Measurements from ENCODE around the gene ZNF407. TPM values are rescaled to one million over a fixed set of nuclear protein-coding genes. Genes with fewer than 3 reads are reported as not detected.

ZNF407 gene
- total RNA-seq, 1 donor from 2014 or later = 20.1 TPM

DNA sequence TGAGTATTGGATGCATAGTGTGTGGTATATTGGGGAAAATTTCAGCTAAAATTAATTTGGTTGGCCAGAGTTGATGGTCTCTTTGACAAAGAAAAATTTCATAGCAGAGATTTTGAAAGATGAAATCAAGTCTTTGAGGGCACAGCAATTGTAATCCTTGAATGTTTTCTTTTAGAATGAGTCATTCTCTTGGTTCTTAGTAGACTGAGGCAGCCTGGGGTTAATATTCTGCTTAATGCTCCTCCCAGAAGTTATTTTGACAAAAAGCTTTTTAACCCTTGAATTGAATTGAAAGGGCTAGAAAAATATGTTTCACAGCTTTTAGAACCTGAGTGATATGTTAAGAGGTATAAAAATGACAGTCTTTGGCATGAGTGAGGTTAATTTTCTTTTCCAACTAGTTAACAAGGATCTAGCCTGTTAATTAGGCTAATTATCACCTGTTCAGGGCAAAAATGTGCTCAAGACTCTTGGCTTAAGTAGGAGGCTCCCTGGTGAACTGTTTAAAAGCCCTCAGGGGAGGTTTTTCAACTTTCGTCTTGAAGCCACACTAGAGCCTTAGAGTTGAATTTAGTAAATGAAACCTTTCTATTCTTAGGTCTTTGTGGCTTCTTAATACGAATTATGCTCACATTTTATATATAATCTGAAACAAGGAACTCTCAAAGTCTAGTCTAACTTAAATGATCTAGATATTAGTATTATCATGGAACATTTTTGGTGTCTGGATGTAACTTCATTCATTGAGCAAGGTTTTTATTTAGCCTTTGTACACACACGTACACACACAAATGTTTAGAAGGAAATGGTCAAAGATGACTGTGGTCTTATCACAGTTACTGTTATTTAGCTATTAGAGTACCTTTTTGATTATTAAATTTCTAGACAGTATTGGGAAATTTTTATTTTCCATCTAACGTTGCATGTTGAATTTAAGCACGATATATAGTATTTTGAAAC lies 272.5 kb downstream of the ZNF407 start:
- intact Hi-C loops (cut with micrococcal nuclease) = no loop called here

DNA sequence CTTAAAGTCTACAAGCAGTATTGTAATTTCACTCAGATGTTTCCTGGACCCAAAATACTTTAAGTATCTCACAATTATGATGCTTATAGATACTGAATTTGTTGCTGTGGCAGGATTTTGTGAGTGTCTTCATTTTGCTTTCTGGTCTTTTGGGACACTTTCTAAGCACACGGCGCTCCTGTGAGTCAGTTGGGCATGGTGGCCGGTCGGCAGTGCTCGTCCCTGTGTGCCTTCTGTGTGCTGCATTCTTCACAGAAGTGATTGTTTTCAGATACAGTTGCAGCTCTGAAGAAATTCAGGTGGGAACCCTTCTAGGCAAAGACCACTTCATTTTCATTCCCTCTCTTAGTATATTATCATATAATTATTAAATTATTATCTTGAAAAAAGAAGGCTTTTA lies 273.3 kb downstream of the ZNF407 start:
- intact Hi-C loops (cut with micrococcal nuclease) = no loop called here

DNA sequence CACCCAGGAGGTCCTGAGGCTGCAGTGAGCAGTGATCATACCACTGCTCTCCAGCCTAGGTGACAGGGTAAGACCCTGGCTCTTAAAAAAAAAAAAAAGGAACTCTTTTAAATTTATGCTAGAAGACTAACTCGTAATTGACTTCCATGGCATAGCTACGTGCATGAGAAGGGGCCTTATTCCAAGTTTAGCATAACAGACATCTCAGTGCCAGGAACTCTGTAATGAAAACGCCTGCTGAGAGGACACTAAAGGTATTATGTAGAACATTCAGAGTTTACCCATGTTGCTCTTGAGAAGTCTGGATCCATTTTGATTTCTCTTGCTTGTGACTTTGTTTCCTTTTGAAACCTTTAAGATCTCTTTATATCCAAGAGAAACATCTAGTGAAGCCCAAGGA lies 276.0 kb downstream of the ZNF407 start:
- intact Hi-C loops (cut with micrococcal nuclease) = no loop called here

DNA sequence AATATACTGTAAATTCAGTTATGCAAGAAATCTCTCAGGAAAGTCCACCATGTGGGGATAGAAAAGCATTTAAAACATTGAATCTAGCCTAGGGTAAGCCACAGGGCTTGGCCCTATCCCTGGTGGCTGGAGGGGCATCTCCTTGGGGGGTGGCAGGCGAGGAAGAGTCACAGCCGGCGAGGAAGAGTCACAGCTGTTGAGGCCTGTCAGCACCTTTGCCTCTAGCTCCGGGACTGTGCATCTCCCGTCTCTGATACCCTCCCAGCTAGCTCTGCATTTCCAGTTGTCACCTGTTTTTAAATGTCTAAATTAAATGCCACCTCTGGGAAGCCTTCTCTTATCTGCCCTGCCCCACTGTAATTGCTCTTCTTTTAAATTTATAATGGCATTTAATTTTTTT lies 276.7 kb downstream of the ZNF407 start:
- intact Hi-C loops (cut with micrococcal nuclease) = no loop called here

DNA sequence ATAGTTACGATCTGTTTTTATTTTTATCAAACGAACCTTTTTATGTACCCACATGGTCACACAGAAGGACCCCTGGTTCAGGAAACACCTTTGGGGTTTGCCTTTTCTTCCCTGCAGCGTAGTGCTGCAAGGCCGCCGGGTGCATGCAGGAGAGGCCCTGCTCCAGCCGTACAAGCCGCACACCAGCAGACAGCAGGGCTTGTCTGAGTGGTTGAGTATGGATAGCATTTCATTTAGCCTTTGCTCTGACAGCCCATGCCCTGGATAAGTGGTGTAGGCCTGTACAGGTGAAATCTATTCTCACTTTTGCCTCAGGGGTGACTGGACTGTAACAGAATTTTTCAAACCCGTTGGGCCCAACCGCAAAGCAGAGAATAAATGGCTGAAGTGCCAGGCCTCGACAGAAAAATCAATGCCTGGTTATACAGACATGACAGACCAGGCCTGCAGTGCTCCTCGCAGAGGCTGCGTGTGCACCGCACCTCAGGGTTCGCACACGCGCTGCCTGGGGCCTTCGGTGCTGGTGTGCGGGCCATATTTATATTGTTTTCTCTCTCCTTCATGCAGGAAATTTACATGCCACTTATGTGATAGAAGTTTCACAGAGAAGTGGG lies 279.1 kb downstream of the ZNF407 start:
- intact Hi-C loops (cut with micrococcal nuclease) = no loop called here

DNA sequence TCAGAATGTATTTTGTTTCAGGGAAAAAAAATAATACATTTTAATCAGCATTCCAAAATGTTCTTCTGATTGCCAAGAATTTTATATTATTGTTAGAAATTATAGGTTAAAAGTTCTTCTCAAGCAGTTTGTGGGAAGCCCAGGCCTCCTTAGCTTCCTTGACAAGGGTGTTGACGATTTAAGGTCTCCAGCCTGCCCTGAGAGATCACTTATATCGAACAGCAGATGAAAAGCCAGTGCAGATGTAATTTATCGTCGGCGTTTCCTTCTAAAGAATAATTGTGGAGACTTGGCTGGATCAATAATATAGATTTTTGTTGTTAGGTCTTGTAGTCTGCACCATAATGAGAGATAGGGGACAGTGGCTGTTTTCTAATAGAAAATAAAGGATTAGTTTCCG lies 280.6 kb downstream of the ZNF407 start:
- intact Hi-C loops (cut with micrococcal nuclease) = no loop called here

DNA sequence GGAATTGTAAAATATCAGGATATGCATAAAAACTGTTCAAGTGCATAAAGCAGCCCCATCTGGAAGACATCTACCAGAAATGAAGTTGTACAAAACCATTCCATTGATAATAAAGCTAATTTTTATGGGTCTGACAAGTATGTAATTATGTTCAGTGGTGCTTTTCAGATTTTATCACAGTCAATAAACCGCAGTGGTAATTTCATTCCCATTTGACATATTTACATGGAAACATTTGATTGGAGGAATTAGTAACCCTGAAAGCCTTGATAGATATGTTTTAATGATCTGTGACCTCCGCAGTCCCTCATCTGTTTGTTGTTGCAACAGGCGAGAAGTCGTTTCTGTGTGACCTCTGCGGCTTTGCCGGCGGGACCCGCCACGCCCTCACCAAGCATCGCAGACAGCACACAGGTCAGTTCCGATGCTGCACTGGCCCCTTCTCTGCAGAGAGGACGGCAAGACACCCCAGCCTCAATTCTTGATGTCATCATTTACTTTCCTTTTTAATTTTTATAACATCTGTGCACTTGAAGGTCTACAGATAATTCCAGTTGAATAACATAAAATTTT lies 283.1 kb downstream of the ZNF407 start:
- intact Hi-C loops (cut with micrococcal nuclease) = no loop called here

DNA sequence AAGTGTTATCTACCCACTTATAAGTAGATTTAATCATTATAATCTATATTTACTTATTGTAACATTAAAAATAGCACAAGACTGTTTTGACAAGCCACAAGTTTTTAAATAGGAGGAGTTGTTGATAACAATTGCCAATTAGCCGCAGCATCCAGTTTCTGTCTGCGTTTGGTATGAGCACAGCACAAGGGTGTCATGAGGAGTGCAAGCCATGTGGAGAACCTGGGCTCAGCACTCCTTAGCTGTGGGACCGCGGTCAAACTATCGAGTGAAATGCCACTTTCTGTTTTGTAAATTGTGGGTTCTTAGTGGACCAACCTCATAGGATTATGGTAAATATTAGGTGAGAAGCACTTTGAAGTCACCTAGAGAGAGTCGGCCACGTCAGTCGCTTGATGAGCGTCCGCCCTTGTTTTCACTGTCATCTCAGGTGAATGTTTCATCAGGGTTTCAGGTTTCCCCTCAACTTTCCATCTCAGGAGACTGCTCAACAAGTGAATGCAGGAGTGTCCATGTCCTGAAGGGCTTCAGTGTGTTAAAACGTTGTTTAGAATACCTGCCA lies 294.5 kb downstream of the ZNF407 start:
- intact Hi-C loops (cut with micrococcal nuclease) = no loop called here

DNA sequence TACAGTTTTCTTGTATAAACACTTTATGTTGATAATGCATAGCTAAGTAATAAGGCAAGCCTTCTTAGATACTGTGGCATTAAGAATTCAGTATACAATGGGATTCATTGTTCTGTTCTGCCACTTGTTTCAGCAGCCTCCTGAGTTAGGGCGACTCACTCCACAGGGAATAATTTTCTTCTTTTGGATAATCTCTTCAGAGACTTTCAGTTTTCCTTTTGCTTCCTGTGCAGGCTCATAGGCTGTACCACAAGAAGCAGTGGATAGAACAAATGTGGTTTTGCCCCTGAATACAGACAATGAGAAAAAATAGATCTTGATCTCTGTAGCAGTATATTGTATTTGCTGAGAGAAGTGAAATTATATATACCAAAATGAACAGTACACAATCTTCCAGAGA lies 298.0 kb downstream of the ZNF407 start:
- intact Hi-C loops (cut with micrococcal nuclease) = no loop called here

DNA sequence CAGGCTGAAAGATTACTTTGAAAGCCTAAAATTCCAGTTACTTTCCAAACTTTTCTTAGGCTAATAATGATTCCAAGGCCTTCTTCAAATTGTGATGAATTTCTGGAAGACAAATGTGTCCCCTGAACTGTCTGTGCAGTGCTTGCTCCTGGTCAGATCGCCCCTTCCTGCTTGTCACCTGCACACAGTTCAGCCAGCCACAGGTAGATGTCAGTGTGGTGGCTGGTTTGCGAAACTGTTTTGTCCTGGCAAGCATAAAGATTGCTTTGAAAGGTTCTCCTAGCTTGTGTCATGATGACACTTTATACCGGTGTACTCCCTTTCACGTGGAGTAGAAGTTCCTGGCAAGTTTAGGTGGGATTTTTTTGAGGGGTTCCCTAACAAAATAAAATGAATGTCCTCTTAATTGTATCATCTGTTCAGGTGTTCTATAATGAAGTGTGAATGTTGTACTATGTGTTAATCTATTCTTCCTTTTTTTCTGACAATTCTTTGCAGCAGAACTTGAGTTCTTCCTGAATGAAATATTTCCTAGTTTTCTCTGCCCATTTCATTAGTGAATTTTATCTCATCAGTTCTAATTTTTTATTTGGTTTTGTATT lies 298.8 kb downstream of the ZNF407 start:
- intact Hi-C loops (cut with micrococcal nuclease) = no loop called here

DNA sequence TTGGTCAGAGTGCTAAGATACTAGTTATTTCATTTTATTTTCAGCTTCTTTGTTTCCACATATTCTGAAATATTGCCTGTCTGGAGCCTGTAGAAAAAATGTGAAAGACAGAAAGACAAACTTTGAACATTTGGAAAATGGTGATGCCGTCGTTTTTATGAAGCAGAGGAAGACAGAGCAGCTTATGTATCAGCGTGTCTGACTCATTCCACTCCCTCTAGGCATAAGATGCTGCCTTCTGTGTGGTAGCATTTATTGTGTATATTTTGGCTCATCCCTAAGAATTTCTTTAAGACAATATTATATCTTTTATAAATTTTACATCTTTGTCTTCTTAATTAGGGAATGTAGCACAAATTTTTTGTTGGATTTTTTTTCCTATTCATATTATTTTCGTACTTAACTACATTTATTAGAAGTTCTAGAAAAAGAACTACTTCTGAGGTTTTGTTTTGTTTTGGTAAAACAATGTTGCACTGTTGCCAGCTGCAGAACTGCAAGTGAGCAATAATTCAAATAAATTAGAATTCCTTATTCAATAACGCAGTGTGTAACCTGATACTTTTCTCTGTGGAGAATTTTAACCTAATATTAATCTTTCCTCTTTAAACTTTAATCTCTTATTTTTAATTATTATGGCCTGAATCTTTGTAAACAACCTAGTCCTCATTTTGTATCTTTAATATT lies 300.4 kb downstream of the ZNF407 start:
- intact Hi-C loops (cut with micrococcal nuclease) = no loop called here

DNA sequence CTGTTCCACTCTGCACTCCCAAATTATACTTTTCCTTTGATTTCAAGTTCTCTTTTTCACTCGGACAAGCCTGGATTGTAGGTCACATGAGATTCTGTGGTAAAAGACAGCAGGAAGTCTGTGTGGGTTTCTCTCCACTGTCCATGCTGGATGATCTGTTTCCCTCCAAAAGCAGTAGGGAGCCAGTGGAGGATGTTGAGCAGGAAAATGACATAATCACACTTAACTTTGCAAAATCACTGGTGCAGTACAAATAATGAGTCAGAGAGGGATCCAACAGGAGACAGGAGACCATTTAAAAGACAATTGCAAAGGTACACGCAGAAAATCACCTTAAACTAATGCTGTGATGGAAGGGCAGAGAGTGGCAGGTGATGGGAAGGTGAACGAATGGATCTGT lies 301.3 kb downstream of the ZNF407 start:
- intact Hi-C loops (cut with micrococcal nuclease) = no loop called here

DNA sequence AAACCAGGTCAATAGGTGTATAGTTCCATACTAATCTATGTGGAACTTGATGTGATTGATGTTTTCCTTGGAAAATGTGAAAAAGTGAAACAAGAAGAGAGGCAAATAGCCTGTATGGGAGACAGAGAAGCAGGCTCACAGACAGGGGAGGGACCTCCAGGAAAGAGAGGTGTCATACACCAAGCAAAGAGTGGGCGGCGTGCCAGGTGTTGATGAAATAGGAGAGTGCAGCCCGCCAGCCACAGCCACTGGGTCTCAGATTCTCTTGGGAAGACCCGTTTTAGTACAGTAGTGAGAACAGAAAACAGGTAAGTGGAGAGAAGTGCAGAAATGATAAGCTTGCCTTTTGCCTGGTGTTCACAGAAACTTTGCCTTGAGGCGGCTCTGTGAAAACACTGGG lies 301.9 kb downstream of the ZNF407 start:
- intact Hi-C loops (cut with micrococcal nuclease) = no loop called here

DNA sequence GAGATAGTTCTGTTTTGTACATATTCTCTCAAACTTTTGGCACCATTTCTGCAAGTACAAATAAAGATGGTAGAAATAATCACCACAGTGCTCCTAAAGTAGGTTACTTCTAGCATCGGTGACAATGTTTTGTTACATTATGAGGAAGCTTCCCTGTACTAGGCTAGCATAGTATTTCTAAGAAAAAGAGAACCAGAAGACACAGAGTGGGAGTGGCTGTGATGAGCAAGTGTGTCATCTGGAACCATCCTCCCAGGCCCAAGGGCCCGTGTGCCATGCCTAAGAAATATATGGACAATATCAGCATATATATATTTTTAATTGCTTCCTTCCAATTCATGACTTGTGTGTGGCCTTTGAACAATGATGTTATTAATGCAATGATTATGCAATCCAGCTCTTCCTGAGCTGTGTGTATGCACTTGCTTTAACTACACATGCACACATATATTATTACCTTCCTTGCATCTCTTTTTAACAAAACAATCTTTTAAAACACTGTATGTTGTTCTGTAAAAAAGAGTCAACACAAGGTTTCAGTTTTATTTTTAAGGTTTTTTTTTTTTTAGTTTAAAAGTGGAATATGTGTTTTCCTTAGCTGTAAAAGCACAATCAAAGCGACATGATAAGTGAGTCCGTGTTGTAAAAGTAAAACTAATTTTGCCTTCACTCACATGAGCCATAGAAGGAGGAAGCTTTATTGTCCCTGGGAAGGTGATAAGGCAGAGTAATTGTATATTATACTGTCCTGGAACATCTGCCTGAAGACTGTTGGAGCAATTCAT lies 303.9 kb downstream of the ZNF407 start:
- intact Hi-C loops (cut with micrococcal nuclease) = no loop called here

DNA sequence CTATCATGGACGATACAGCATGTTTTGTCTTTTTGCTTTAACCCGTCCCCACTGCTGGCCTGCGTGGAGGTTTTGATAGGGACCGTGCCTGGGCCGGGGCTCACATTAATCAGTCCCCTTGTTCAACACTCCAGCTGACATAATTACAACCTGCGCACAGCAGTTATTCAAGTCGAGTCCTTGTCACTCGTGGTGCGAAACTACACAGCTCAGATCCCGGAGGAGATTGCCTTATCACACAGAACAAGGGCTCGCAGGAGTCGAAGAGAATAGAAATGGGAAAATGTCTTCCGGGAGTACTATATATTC lies 304.4 kb downstream of the ZNF407 start:
- intact Hi-C loops (cut with micrococcal nuclease) = no loop called here

DNA sequence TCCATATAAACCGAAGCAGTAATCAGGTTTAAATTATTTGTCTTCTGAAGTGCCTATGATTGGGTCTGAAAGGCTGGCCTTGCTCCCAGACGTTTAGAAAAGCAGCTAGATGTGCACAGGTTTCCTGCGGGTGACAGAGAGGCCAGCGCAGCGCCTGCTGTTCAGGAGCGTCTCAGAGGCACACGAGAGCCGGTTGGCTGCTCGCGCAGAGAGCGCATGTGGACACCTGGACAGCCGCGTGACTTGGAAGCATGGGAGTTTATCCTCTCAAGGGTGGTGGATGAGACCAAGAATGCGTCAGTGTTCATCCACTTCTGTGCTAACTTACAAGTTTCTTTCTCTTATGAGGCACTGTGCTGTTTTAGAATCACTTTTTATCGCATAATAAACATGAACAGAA lies 307.6 kb downstream of the ZNF407 start:
- intact Hi-C loops (cut with micrococcal nuclease) = no loop called here

DNA sequence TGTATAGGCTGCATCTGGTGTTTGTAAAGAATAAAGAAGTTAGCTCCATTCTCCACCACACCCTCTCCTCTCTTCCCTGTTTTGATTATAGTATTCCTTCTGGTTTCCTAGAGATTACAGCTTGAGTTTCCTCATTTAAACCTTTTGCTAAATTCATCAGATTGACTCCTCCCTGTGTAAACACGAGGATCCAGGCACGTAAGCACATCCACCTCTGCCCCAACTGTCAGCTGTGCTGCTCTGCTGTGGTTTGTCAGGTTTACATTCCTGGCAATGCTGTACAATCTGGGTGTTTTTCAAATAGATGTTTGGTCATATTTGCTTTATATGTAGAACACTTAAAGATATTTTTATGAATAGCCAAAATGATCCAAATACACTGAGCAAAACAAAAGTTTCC lies 308.5 kb downstream of the ZNF407 start:
- intact Hi-C loops (cut with micrococcal nuclease) = no loop called here

DNA sequence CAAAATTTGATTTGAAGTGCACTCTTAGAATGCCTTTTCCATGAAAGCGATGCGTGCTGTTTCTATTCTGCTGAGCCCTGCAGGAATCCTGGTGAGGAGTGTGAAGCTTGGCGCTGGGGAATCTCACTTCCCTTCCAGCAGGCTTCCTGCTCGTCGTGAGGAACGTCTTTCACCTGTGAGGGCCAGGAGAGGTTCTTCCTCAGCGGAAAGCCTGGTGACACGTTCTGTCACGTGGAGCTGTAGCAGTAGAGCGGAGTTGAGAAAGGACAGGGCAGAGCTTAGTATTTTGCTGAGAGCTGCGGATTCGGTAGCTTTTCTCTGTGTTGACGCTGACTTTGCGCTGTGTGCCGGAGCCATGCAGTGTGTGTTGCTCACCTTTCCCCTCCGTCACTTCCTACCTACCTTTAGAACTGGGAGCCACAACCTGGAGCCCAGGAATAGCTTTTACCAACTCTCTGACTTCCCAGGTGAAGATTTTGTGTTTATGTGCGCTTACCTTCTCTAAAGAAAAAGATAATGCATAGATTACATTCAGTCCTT lies 316.5 kb downstream of the ZNF407 start:
- intact Hi-C loops (cut with micrococcal nuclease) = no loop called here

DNA sequence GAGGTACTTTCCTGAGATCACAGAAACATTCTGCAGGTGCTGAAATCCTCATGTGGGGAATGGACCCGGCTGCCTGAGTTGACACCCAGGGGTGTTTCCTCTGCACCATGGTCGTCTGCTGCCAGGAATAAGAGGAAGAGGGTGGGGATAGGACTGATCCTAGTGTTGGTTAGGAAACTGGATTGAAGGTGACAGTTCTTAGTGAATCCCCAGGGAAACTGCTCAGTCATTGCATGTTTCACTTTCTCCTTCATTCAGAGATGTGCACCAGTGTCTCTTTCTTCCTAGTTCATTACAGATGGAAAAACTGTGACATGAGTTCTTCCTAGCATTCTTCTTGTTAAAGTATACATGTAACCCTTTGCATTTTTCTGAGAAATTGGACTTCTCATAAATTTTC lies 317.0 kb downstream of the ZNF407 start:
- intact Hi-C loops (cut with micrococcal nuclease) = no loop called here

DNA sequence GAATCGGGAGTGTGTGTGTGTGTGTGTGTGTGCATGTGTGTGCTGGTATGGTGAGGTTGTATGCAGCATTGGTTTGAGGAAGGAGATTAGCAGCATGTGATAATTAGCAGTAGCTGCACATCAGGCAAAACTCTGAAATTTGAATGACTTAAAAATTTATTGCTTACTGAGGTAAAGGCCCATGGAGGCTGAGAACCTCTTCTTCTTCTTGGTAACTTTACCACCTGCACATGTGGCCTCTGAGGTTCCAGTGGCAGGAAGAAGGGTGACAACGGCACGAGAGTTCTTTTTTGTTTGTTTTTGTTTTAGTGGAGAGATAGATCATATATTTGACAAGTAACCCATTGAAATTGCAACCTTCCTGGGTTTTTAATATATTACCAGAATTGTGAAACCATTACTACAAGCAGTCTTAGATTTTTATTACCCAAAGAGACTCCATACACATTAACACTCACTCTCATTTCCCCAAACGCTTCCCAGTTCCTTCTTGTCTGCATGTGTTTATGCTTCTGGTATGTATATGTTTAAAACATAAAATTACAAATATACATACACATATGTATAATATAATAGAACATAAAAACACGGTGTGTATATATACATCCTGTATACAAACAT lies 319.2 kb downstream of the ZNF407 start:
- intact Hi-C loops (cut with micrococcal nuclease) = no loop called here

Data from T-helper 2 cell treated with Interferon-gamma antibody and Interleukin-4, amounts not matched to agents 100 ng/mL and 5 ng/mL, for 36 hours (primary cell).